ENCODE measurements around the gene DNMT1.

Gene DNMT1

GRCh38 chr19:10100163-10100785 lies 94.5 kb downstream of the DNMT1 start:
- DNase-seq (ENCODE audit: low read depth in 2 of 2, low spot score in 1 of 2): no peak

- DNase-seq (ENCODE audit: low read depth in 2 of 2, low spot score in 1 of 2): no peak
Measured at GRCh38 chr19:10096615-10096963, 98.2 kb downstream of the DNMT1 start.

GRCh38 chr19:10095948-10096614 lies 98.7 kb downstream of the DNMT1 start:
- DNase-seq (ENCODE audit: low read depth in 2 of 2, low spot score in 1 of 2): peak; percentile 75

GRCh38 chr19:10095622-10095947 lies 99.2 kb downstream of the DNMT1 start:
- DNase-seq (ENCODE audit: low read depth in 2 of 2, low spot score in 1 of 2): no peak

GRCh38 chr19:10093295-10094186 lies 101.2 kb downstream of the DNMT1 start:
- no peak for DNase-seq (ENCODE audit: low read depth in 2 of 2, low spot score in 1 of 2)

GRCh38 chr19:10092648-10093294 lies 102.0 kb downstream of the DNMT1 start:
- DNase-seq (ENCODE audit: low read depth in 2 of 2, low spot score in 1 of 2): no peak

GRCh38 chr19:10091895-10092641 lies 102.7 kb downstream of the DNMT1 start:
- DNase-seq (ENCODE audit: low read depth in 2 of 2, low spot score in 1 of 2): no peak

GRCh38 chr19:10091370-10091687 lies 103.4 kb downstream of the DNMT1 start:
- no peak for DNase-seq (ENCODE audit: low read depth in 2 of 2, low spot score in 1 of 2)

GRCh38 chr19:10089801-10090375 lies 104.9 kb downstream of the DNMT1 start:
- no peak for DNase-seq (ENCODE audit: low read depth in 2 of 2, low spot score in 1 of 2)

- DNase-seq (ENCODE audit: low read depth in 2 of 2, low spot score in 1 of 2): no peak
Measured at GRCh38 chr19:10088949-10089554, 105.7 kb downstream of the DNMT1 start.

GRCh38 chr19:10087296-10088061 lies 107.3 kb downstream of the DNMT1 start:
- no peak for DNase-seq (ENCODE audit: low read depth in 2 of 2, low spot score in 1 of 2)

GRCh38 chr19:10086591-10087192 lies 108.1 kb downstream of the DNMT1 start:
- DNase-seq (ENCODE audit: low read depth in 2 of 2, low spot score in 1 of 2): no peak

GRCh38 chr19:10085641-10086590 lies 108.8 kb downstream of the DNMT1 start, which contains the start of gene SHFL:
Gene SHFL (plus strand): TSS chr19:10086317. CDS start chr19:10086428, 111 bp downstream.
- DNase-seq (ENCODE audit: low read depth in 2 of 2, low spot score in 1 of 2): peak in 1 of 2 donors; percentile 76

- no peak for DNase-seq (ENCODE audit: low read depth in 2 of 2, low spot score in 1 of 2)
Measured at GRCh38 chr19:10084803-10085202, 110.0 kb downstream of the DNMT1 start.

GRCh38 chr19:10083911-10084310 lies 110.8 kb downstream of the DNMT1 start:
- DNase-seq (ENCODE audit: low read depth in 2 of 2, low spot score in 1 of 2): no peak
